Ascending aorta (tissue), 2 donors: ENCODE results near the gene STX3. TPM values are rescaled to one million over a fixed set of nuclear protein-coding genes. Genes with fewer than 3 reads are reported as not detected.

Experiments used
- DNase-seq, 2 donors: peaks; one replicate each; pipeline ENCODE4 v3.0.0-alpha.2; 2019; ENCODE audit warnings: low spot score in 2 of 2
- H3K27ac ChIP-seq, 2 donors: fragments of 200-600 bp; sonication (generic); one replicate each; pipeline ENCODE4 v1.5.1; 2016 to 2017; ENCODE audit warnings: mild to moderate bottlenecking in 1 of 2
- H3K27me3 ChIP-seq: fragments of 200-600 bp; sonication (generic); one replicate; pipeline ENCODE4 v1.5.1; 2017
- H3K36me3 ChIP-seq, 2 donors: fragments of 200-600 bp; sonication (generic); one replicate each; pipeline ENCODE4 v1.5.1; 2016
- H3K4me1 ChIP-seq, 2 donors: fragments of 200-600 bp; sonication (generic); one replicate each; pipeline ENCODE4 v1.5.1; 2016 to 2017; ENCODE audit warnings: mild to moderate bottlenecking in 1 of 2
- H3K4me3 ChIP-seq, 2 donors: fragments of 200-600 bp; sonication (generic); one replicate each; pipeline ENCODE4 v1.5.1; 2016 to 2017; ENCODE audit warnings: mild to moderate bottlenecking in 1 of 2
- H3K9me3 ChIP-seq, 2 donors: fragments of 200-600 bp; sonication (generic); one replicate each; pipeline ENCODE4 v1.5.1; 2016
- CTCF ChIP-seq, 3 experiments: fragments of 200-600 bp in 2 of 3; fragments of 450-650 bp in 1 of 3; sonication (generic) in 2 of 3; IDR thresholded peaks; one replicate each; pipeline ENCODE4 v1.5.1; 2016 to 2019; ENCODE audit warnings: antibody characterized with exemption in 3 of 3, mild to moderate bottlenecking in 1 of 3, moderate library complexity in 1 of 3
- intact Hi-C: fragments of 100-400 bp; cut with DNase I; formaldehyde crosslinking; loops from one replicate; pipeline ENCODE4 v1.15.1; 2023
- total RNA-seq: library from RNA; depleted of rRNA; stranded (reverse); fragments of >200 nt; gene quantifications from one replicate; pipeline ENCODE4 v1.1.0, GENCODE V29; 2016

STX3 gene
- total RNA-seq, 1 donor from 2014 or later: 18.0 TPM

DNA sequence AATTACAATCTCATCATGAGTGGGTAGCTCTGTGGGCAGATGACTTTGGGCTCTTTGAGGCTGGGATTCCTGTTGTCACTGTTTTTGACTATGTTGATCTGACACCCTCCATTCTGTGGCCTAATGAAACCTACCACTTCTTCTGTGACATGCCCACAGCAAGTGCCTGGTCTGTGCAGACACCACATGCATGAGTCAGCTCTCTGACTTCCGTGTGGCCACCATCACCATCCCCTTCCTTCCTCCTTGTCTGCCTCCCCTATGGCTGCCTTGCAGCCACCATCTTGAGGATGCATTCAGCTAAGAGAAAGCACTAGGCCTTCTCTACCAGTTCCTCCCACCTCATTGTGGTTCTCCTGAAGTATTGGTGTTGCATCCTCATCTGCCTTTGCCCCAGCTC, 26.3 kb upstream of the STX3 start:
- DNase-seq: no peak
- no peaks in the 10 kb centered on the region for H3K9me3 ChIP-seq
- H3K27me3 ChIP-seq: no peaks in the 10 kb centered on the region
- H3K4me3 ChIP-seq: no peak overlapping the region
- intact Hi-C loops: no loop called here
- no peak for TF ChIP-seq CTCF (IDR thresholded peaks at IDR 0.05)
- no peaks in the 10 kb centered on the region for H3K36me3 ChIP-seq
- no peaks in the 10 kb centered on the region for H3K4me1 ChIP-seq
- H3K27ac ChIP-seq: no peak overlapping the region

DNA sequence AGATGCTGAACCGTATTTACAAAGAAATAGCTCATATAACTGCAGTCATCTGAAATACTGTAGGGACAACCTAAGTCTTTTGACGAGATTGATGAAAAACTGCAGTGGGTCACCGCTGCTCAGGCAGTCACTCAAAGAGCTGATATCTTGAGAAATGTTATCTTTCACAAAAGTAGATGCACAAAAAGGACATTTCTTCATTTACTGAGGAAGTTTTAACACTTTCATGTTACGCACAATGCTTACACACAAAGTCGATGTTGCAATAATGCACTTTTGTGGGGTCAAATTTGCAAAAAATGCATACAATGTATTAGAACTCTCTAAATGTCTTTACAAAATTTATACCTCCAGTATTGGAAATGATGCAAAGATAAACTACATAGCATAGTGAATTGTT, 25.3 kb upstream of the STX3 start:
- no peak for DNase-seq
- intact Hi-C loops: no loop called here
- TF ChIP-seq CTCF (IDR thresholded peaks at IDR 0.05): no peak

GRCh38 chr11:59730896-59731565, 24.1 kb upstream of the STX3 start:
- no peak for TF ChIP-seq CTCF (IDR thresholded peaks at IDR 0.05)
- intact Hi-C loops: no loop called here
- DNase-seq: no peak
- Histone ChIP-seq H3K4me1 (no peaks in the 10 kb centered on the region), H3K27ac (no peak overlapping the region), H3K4me3 (no peak overlapping the region), H3K36me3 (no peaks in the 10 kb centered on the region), H3K9me3 (no peaks in the 10 kb centered on the region), H3K27me3 (no peaks in the 10 kb centered on the region)

More for the DNA sequence above, 25.3 kb upstream of the STX3 start:
- H3K36me3 ChIP-seq: no peaks in the 10 kb centered on the region
- no peaks in the 10 kb centered on the region for H3K27me3 ChIP-seq
- no peak overlapping the region for H3K4me3 ChIP-seq
- no peak overlapping the region for H3K27ac ChIP-seq
- H3K9me3 ChIP-seq: no peaks in the 10 kb centered on the region
- H3K4me1 ChIP-seq: no peaks in the 10 kb centered on the region

DNA sequence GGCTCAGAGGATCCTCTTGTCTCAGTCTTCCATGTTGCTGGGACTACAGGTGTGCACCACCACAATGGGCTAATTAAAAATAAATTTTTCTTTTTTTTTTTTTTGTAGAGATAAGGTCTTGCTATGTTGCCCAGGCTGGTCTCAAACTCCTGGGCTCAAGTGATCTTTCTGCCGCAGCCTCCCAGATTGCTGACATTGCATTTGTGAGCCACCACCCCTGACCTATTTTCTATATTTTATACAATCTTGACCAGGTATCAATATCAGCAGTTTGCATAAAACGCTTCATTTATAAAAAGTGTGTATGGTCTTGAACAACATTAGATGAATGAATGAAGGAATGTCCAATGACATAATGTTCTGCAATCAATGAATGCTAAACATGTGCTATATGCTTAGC, 9.1 kb upstream of the STX3 start:
- H3K36me3 ChIP-seq: no peaks in the 10 kb centered on the region
- H3K4me3 ChIP-seq: no peak overlapping the region
- H3K9me3 ChIP-seq: no peaks in the 10 kb centered on the region
- TF ChIP-seq CTCF (IDR thresholded peaks at IDR 0.05): no peak
- intact Hi-C loops: no loop called here
- H3K27ac ChIP-seq: no peak overlapping the region
- no peaks in the 10 kb centered on the region for H3K4me1 ChIP-seq
- no peak for DNase-seq
- no peaks in the 10 kb centered on the region for H3K27me3 ChIP-seq

GRCh38 chr11:59753650-59754493, 1.3 kb upstream of the STX3 start:
- peak; percentile 75 to 91 (median 86) for TF ChIP-seq CTCF (IDR thresholded peaks at IDR 0.05)
- no peaks in the 10 kb centered on the region for H3K9me3 ChIP-seq
- H3K4me1 ChIP-seq: peaks cover 0 to 9% of the 10 kb centered on the region in 2 donors
- peak overlapping the region; percentile 89 to 97 for H3K4me3 ChIP-seq
- DNase-seq: peak; percentile 53 to 93
- H3K36me3 ChIP-seq: no peaks in the 10 kb centered on the region
- intact Hi-C loops: loop anchor here (1.0 to 2.0 kb wide), 4 partner anchors 24 to 217 kb away; partner anchors contain the start of gene PATL1
- peak overlapping the region; percentile 95 to 97 for H3K27ac ChIP-seq
- H3K27me3 ChIP-seq: no peaks in the 10 kb centered on the region
